ENCODE data around the gene CFAP57.

CFAP57 gene

DNA sequence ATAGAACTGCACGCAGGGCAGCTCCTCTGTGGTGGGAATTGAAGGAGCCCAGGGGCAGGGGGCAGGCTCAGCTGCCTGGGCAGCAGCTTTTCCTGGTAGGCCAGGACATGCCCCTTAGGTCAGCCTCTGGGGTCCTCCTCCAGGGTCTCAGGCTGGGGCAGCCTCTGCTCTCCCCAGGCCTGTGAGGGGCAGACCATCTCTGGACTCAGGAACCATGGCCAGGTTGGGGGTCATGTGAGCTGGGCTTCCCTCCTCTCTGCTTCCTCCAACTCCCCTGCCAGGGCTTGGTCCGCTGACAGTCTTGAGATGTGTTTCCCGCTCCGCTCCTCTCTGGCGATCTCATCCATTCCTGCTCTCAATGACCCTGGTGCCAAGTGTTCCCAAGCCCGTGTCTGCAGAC is 107.5 kb downstream of the CFAP57 start:
- no peak for DNase-seq

DNA sequence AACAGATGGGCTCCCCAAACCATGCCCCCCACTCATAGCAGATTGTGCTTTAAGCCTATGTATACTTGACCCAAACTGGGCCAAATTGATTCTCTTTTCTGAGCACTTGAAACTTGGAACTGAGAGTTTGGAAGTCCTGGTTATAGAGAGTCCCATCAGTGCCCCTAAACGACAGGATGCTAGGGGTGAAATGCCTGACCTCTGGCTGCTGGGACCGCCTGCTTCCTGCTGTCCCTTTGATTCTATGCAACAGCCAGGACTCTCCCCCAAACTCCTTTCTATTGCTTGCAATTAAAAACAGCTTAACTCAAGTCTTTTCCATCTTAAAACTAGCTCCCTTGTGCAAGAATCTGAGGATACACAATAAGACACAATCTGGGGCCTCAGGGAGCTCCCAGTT is 108.6 kb downstream of the CFAP57 start:
- no peak for DNase-seq

DNA sequence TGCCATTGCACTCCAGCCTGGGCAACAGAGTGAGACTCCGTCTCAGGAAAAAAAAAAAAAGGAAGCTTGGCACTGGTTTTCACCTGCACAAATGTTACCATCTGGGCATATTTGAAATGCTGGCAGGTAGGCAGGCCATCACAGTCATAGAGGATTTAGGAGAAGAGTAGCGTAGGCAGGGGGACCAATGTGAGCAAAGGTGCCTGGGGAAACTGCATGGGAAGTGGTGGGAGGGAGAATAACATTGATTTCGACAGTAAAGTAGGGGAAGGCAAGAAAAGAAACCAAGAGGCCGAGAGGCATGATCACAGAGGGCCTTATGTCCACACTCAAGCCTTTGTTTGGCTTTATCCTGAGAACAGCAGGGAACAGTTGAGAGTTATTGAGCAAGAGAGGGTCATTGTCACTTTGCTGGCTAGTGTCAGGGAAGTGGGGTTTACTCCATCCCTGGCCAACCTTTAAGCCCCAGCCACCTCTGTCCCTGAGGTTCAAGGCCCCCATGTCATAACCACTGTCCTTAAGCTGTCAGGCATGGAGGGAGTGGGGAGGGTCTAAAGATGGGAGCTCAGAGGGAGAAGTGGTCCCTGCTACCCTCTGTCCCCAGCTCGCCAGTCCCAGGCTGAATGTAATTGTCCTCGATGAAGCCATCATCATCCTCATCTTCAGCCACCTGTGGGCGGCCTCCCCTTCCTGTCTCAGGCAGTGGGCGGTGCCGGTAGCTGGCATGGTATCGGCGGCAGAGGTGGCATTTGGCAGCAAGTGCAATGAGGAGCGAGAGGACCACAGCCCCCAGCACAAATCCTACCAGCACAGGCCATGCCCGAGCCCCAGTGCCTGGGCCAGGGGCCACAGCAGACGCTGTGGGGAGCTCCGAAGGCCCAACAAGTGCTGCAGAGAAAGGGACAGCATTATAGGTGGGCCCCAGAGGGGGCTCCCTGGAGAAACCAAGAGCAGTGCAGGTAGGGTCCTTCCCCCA is 110.4 kb downstream of the CFAP57 start:
- no peak for DNase-seq

GRCh38 chr1:43284065-43284464 is 111.9 kb downstream of the CFAP57 start:
- DNase-seq = no peak

GRCh38 chr1:43284546-43285110 is 112.5 kb downstream of the CFAP57 start:
- no peak for DNase-seq

DNA sequence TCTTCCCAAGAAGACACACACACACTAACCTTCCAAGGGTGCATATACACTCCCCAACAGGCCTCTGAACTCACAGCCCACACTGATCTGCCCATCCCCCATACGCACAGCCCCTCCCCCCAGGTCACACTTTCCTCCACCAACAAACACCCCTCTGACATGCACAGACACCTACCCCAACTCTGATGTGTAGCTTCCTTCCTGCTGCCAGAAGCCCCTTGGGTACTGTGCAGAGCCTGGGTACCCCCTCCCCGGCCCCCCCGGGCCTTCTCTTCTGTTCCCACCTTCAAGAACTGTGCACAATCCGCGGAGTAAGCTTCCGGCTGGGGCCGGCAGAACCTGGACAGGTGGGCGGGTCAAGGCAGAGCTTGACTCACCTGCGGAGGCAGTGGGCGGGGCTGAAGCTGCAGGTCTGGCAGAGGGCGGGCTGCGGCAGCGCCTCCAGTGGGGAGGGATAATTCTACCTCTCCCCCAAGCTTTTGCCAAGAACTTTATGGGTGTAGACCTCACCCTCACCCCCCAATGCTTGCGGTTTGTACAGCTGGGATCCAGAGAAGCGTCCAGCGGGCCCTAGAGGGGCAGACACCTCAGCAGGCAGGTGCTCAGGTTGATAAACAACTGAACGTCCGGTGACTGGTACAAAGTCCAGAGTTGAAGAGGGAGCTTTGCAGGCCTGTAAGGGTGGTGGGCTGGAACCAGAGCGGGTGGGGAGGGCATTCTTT is 113.3 kb downstream of the CFAP57 start, which contains the start of gene C1orf210:
TSS of gene C1orf210 (minus strand) at position 313 of the 722 bp plus-strand sequence. CDS start 2,311 bp downstream, outside the sequence.
- no peak for DNase-seq

DNA sequence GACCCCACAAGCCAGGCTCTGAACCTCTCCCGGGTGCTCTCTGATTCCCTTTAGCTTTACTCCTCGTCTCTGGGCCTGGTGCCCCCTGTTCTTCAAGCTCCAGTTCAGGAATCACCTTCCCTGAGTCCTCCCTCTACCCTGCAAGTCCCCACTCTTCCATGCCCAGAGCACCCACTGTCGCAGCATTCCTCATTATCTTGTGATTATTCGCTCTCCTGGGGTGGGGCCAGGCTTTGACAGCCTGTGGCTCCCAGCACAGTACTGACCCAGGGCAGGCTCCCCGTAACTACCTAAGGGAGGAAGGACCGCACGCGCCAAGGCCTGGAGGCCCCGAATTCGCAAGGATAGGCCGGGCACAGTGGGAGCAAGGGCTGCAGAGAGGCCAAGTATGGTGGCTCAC is 114.0 kb downstream of the CFAP57 start:
- no peak for DNase-seq

DNA sequence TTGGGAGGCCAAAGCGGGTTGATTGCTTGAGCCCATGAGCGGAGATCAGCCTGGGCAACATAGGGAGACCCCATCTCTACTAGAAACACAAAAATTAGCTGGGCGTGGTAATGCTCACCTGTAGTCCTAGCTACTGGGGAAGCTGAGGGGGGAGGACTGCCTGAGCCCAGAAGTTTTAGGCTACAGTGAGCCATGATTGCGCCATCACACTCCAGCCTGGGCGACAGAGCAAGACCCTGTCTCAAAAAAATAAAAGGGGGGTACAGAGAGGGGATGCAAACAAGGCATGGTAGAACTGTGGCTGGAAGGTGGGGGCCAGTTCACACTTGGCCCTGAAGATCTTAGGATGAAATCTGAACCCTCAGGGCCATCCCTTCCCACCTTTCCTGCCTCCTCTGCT is 114.4 kb downstream of the CFAP57 start:
- no peak for DNase-seq

GRCh38 chr1:43288058-43288784 is 116.1 kb downstream of the CFAP57 start:
- DNase-seq = no peak

DNA sequence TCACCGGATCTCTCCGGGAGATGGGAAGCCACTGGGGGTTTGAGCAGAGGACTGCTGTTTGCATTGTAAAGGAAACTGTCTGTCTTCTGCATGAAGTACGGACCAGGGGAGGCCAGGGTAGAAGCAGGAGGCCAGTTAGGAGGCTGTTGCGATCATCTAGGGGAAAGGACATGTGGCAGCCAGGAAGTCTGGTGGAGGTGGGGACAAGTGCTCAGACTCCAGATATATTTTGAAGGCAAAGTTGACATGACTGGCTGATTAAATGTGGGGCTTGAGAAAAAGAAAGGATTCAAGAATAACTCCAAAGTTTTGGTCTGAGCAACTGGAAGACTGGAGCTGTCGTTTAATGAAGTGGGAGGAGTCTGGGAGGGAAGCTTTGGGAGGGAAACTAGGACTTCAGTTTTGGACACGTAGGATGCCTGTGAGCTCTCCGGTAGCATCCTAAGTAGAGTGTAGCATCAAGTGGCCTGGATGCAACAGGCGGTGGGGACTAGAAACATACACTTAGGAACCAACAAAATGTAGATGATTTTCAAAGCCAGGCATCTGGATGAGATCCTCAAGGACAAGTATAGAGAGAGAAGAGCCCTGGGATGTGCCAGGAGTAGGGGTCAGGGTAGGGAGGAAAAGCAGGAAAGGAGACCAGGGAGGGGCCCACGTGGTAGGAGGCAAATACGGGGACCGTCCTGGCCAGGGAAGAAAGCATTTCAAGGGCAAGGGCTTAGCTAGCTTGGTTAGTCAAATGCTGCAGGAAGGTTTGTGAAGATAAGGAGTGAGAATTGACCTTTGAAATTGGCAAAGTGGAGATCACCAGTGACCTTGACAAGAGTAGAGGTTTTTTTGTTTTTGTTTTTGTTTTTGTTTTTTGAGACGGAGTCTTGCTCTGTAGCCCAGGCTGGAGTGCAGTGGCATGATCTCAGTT is 116.9 kb downstream of the CFAP57 start:
- DNase-seq = no peak

DNA sequence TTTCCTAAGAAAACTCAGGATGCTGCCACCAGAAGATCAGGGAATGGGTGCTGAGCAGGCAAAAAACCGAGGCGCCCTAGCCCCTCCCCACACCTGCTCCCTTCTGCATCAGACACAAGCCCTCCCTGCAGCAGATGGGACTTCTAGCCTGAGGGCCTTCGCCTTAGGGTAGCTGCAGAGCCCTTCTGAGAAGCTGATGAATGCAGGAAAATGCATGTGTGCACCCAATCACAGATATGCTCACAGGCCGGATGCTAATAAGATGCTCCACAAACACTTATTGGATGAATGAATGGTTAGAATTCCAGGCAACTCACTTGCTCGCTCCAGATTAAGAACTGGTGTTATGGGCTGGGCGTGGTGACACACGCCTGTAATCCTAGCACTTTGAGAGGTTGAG is 120.1 kb downstream of the CFAP57 start:
- DNase-seq = no peak

GRCh38 chr1:43292679-43293078 is 120.5 kb downstream of the CFAP57 start:
- DNase-seq = no peak

DNA sequence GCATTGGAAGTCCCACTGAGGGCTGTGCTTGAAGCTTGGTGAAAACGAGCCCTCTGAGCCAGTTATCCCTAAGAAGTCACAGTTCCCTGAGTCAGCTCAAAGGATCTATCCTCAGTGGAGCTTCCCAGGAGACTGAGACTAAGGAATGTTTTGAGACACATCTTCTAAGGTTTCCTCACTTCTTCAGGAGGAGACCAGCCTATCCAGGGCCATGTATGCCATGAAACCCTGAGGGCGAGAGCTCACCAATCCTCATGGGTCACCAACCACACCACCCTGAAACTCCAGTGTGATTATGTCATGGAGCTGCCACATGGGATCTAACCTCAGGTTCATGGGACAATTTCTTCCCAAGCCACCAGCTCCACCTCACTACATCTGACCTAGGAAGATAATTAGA is 121.0 kb downstream of the CFAP57 start:
- no peak for DNase-seq

DNA sequence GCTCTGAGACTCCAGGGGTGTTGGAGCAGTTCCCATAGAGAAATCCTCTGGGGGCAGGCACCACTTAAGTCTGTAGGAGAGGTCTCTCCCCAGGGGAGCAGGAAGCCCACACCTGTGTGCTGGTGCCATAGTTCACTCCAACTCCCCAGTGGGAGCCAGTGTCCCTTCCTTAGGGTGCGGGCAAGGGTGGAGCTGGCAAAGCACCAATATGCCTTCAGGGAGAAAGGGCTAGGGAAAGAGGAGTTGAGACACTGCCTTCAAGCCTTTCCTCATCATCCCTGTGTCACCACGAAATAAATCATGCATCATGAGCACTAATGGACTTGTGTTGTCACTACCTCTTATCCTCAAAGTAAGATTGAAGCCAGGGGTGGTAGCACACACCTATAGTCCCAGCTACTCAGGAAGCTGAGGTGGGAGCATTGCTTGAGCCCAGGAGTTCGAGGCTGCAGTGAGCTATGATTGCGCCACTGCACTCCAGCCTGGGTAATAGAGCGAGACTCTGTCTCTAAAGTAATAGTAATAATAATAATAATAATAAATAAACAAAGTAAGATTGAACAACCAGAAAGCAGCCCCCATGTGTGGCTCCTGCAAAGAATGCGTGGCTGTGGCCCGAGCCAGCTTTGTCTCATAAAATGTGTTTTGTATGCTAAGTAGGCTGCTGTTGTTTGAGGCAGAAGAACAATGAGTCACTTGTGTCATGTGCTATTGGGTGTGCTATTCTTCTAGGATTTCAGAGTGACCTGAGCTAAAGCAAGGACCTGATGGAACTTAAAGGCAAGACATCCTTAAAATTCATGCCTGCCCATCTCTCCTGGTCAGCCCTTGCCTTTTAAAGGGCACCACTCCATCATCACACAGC is 122.0 kb downstream of the CFAP57 start:
- no peak for DNase-seq

DNA sequence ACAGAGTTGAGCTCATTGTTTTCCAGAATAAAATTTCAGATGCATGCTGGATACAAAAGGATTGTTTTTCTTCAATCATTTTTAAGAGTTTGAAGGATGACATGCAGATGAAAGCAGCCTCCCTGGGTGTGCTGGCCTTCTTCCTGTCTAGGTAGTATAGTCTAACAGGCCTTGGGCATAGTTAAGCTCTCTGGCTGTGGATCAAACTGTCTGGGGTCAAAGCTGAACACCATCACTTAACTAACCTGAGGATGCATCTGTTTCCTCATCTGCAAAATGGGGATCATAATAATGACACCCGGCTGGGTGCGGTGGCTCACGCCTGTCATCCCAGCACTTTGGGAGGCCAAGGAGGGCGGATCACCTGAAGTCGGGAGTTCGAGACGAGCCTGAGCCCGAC is 122.6 kb downstream of the CFAP57 start:
- no peak for DNase-seq

GRCh38 chr1:43296207-43296606 is 124.1 kb downstream of the CFAP57 start:
- DNase-seq = no peak

- DNase-seq = no peak
Observed at GRCh38 chr1:43298055-43298454, 125.9 kb downstream of the CFAP57 start.

DNA sequence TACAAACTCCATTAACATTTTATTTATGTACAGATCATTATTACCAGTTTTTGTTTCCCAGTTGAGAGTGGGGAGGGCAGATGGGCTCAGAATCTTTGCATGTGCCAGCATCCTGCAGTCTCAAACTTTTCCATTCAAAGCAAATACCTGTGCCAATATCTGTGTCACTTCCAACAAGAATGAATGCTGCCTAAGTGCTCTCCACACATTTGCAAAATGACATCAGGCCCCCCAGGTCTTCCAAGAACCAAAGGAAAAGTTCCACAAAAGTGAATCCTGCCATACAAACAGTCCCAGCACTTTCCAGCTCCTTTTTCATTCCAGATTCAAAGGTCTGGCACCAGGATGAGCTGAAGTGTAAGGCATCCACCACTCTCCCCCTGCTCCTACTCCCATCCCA is 127.0 kb downstream of the CFAP57 start:
- no peak for DNase-seq

GRCh38 chr1:43300378-43301094 is 128.4 kb downstream of the CFAP57 start, which contains the start of gene TIE1:
Gene TIE1 (plus strand): TSS chr1:43300982. CDS start chr1:43301072, 90 bp downstream.
- DNase-seq = no peak

GRCh38 chr1:43302201-43302600 is 130.1 kb downstream of the CFAP57 start:
- no peak for DNase-seq

Measured in NCI-H1436 treated with DMSO at 0.1 percent for 48 hours (cell line).